Activated CD4-positive, alpha-beta T cell treated with anti-CD3 and anti-CD28 coated beads, Interleukin-2, amount 50 U/mL, for 48 hours (primary cell): ENCODE data around the gene SAMD11.

Source experiments
- DNase-seq, 2 experiments: peaks; one replicate each; pipeline ENCODE4 v3.0.0-alpha.2; 2020

Gene SAMD11

DNA sequence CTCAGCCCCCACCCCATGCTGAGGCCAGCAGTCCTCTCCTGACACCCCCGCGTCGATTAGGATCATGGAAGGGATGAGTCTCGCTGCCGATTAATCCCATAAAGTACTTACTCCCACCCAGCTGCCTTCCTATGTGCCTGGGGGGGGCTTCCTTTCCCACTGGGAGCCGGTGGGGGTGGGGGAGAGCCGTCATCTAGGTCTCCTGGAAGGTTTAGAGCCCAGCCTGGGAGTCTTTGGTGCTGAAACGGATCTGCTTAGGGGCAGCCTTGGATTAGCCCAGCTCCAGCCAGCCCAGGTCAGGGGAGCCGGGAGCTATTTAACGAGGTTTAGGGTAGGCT lies 9.8 kb downstream of the SAMD11 start:
- no peak for DNase-seq

DNA sequence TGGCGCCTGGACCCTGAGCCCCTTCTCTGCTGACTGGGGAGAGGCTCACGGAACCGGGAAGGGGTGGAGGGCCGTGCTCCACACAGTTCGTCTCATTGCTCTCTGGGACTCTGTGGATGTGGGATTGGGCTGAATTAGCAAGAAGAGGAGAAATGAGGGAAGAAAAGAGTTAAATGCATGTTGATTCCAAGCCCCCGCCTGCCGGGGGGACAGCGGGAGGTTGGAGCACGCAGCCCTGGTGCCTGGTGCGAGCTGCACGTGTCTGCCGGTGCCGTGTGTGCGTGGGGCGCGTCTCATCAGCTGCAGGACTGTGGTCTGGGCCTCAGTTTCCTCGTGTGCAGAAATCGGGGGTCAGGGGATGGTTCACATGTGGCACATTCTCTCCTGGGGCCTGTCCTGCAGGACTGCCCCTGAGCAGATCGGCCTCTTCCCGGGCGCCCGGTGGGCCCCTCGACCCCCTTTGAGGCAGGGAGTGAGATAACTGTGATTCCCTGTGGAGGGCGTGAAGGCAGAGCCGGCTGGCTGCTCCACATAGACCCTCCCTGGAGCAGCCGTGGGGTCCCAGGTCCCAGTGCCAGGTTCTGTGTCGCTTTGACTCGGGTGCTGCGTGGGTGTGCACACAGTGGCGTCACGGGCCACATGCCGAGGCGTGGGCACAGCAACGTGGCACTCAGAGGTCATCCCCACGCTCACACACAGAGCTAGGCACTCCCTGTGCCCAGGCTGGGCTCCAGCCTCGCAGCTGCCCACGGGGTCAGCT lies 11.4 kb downstream of the SAMD11 start:
- DNase-seq: no peak

DNA sequence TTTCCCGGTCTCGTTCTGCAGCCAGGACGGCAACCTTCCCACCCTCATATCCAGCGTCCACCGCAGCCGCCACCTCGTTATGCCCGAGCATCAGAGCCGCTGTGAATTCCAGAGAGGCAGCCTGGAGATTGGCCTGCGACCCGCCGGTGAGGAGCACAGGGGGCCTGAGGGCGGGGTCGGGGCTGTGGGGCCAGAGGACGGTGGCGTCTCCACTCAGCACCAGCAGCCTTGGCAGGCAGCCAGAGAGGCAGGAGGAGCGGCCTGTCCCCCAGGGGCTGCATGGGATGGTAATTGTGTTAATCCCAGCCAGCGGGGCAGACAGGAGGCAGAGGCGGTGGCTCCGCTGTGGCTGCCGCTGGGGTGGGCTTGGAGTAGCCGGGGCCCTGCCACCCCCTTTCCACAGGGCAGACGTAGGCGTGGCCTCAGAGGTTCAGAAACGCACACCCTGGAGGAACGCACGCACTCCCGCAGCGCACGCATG lies 12.1 kb downstream of the SAMD11 start:
- no peak for DNase-seq

DNA sequence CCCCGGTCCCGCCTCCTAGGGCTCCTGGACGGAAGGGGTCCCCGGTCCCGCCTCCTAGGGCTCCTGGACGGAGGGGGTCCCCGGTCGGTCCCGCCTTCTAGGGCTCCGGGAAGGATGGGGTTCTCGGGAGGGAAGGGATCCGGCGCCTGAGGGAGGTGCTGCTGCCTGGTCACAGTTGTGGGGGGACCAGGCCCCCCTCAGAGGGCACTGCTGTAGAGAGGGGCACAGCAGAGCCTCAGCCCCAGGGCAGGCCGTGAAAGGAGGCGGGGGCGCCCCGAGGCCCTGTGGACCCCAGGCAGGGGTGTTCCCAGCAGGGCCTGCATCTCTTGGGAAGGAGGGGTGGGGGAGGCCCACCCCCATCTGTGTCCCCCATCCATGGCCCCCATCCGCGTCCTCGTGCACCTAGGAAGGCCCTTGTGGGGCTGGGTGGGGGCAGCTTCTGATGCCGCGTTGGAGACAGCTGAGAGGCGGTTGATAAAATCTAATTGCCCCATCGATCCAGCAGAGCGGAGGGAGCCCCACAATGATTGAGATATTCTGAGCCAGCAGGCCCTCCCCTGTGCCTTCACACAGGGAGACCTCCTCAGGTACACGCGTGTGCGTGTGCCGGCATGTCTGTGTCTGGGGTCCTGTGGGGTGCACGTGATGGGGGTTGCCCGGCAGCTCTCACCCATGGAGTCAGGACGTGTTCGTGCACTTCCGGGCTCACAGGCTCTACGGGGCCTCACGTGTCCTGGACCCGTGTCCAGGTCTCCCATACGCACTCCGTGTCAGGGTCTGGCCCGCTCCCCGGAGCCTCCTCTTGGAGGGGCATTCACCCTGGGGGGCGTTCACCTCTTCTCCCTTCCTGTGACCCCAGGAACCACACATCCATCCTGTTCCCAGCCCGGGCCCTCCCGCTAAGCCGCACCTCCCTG lies 12.9 kb downstream of the SAMD11 start:
- no peak for DNase-seq

DNA sequence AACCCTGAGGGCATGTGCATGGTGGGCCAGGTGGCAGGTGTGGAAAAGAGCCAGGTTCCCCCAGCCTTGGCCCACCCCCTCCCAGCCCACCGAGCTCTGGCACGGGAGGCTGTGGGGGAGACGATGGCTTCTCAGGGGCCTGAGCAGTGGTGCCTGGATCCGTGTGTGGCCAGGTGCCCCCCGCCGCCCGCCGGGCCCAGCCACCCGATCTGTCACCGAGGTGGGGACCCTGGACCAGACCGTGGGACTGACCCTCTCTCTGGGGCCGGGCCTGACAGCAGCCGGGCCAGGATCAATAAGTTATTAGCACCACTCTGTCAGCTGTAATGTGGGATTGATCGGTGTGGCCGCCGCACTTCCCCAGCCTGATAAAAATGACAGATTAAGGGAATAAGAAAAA lies 13.8 kb downstream of the SAMD11 start:
- no peak for DNase-seq

DNA sequence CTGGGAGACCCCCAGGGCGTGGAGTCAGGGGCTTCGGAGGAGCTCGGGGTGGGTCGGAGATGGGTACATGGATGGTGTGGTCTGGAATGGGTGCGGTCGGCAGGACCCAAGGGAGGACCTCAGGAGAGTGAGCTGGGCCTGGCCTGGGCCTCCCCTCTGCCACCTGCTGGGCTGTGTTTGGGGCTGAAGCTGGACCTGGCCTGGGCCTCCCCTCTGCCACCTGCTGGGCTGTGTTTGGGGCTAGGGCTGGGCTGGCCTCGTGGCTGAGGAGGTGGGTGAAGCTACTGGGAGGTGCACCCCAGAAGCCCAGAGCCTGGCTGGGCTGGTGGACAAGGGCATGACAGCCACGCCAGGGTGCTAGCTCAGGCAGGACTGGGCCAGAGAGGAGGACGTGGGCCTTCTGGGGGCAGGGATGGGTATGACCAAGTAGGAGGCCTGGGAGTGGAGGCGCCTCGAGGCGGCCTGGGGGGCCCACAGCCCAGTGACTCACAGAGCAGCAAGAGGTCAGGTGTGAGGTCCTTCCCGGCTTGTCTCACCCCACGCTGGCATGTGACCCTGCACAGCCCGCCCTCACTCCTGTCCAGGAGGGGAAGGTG lies 14.5 kb downstream of the SAMD11 start:
- peak in 1 of 2 experiments; percentile 43 for DNase-seq

DNA sequence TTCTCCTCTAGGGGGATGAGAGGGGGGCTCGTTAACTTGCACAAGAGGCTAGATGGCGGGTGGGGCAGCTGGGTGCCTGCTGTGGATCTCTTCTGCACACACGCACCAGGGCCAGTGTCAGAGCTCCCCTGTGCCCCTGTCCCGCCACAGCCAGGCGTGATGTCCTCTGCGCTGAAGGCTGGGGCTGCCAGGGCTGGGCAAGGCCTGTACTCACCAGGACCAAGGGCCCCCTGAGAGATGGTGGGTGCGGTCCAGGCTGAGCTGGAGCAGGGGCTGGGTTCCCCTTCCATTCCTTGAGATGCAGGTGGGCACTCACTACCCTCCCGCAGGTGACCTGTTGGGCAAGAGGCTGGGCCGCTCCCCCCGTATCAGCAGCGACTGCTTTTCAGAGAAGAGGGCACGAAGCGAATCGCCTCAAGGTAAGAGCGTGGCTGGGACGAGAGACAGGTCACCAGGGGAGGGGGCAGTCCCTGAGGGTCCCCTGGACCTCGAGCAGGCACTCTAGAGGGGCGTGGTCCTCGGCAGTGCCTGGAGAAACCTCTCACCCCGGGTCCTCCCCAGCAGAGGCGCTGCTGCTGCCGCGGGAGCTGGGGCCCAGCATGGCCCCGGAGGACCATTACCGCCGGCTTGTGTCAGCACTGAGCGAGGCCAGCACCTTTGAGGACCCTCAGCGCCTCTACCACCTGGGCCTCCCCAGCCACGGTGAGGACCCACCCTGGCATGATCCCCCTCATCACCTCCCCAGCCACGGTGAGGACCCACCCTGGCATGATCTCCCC lies 15.2 kb downstream of the SAMD11 start:
- DNase-seq: no peak

DNA sequence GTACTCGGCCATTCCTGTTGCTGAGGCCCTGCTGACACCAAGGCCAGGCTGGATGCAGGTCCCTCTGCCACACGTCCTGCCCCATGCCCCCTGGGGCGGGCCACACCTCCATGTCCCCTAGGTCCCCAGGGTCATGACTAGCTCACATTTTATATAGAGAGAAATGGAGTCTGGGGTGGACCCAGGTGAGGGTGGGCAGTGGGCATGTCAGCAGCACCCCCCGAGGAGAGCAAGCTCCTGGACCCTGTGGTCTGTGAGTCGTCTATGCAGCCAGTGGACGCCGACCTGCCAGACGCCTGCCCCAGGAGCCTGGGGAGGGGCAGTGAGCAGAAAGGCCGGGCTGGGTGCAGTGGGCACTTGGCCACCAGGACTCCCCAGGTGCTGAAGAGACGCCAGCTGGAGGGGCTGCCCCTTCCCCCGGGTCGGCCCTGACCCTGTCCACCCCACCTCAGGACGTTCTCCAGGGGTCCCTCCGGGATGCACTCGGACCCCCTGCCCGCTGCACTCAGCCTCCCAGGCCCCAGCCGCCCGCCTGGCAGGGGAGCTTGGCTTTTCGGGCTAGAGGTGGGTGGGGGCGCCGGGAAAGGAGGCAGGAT lies 15.9 kb downstream of the SAMD11 start:
- DNase-seq: no peak

DNA sequence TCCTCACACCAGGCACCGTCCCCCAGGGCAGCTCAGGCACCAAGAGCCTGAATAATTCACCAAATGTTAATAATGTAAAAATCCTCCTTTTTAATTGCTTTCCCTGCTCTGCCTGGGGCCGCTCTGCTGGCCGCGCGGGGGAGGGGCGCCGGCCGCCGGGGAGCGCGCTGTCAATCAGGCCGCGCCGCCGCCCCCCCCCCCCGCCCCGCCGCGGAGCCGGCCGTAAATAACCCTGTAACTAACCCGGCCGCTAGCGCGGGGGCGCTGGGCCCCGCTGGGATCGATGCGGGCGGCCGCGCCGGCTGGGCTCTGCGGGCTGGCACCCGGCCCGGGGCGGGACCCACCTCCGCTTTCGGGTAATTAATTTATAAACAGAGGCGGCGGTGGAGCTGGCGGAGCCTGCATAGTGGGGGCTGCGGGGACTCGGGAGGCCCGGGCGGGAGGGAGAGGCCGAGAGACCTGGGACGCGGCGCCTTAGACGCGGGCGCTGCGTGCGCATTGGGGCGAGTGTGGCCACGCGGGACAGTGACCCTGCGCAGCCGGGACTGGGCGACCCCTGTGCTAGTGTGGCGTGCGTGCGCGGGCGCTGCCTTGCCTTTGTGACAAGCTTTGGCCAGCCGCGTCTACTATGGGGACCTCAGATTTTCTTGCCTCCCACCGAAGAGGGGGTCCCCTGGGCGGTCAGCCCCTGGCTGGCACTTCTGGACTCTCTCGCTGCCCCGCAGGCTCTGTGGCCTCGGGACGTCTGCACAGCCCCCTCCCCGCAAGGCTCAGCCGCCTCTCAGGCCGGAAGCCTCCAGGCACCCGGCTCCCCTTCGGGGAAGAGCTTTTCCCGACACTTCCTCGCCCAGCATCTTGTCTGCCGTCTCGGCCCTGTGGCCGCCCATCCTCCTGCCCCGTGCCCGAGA lies 16.6 kb downstream of the SAMD11 start:
- DNase-seq: peak in 1 of 2 experiments; percentile 34

DNA sequence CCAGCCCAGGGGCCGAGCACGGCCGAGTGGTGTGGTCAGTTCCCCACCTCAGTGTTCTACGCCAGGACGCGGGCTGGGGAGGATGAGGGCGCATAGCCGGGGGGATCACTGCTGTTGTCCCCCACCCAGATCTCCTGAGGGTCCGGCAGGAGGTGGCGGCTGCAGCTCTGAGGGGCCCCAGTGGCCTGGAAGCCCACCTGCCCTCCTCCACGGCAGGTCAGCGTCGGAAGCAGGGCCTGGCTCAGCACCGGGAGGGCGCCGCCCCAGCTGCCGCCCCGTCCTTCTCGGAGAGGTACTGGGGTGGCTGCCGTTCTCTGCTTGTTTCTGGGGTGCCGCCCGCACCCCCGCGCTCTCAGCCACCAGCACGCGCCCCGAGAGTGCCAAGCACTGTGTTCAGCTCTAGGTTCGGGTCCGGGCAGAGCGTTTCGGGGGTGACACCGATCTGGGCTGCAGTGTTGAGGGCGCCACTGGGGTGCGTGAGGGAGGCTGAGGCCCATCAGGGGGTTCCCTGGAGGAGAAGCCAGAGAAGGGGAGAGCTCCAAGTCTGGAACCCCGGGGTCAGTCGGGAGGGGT lies 17.4 kb downstream of the SAMD11 start:
- DNase-seq: no peak

DNA sequence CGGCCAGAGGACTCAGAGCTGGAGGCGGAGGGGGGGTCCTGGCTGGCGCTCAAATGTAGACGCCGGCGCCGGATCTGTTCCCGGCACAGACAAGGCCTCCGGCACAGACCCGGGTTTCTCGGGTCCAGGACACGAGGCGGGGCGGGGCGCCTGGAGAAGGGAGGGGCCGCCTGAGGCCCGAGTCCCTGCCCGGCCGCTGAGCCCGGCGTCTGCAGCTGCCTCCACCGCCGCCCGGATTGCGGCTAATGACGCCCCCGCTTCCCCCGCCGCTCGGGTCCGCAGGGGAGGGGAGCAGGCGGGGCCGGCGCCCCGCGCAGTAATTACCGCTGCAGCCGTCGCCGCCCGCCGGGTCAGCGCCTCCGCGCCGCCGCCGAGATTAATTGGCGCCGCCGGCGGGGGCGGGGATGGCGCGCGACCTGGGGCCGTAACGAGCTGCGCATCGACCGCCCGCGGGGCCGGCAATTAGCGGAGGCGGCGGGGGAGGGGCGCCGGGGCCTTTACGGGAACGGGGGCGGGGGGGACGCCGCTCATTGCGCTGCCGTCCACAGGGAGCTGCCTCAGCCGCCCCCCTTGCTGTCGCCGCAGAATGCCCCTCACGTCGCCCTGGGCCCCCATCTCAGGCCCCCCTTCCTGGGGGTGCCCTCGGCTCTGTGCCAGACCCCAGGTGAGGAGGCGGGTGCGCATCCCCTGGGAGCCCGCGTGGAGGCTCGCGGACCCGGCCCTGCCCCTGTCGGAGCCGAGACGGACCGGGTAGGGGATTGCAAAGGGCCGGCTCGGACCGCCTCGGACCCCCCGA lies 18.1 kb downstream of the SAMD11 start:
- DNase-seq: peak in 1 of 2 experiments; percentile 48

DNA sequence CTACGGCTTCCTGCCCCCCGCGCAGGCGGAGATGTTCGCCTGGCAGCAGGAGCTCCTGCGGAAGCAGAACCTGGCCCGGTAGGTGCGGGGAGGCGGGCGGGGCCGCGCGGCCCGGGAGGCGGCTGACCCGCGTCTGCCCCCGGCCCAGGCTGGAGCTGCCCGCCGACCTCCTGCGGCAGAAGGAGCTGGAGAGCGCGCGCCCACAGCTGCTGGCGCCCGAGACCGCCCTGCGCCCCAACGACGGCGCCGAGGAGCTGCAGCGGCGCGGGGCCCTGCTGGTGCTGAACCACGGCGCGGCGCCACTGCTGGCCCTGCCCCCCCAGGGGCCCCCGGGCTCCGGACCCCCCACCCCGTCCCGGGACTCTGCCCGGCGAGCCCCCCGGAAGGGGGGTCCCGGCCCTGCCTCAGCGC lies 18.7 kb downstream of the SAMD11 start:
- DNase-seq: no peak

DNA sequence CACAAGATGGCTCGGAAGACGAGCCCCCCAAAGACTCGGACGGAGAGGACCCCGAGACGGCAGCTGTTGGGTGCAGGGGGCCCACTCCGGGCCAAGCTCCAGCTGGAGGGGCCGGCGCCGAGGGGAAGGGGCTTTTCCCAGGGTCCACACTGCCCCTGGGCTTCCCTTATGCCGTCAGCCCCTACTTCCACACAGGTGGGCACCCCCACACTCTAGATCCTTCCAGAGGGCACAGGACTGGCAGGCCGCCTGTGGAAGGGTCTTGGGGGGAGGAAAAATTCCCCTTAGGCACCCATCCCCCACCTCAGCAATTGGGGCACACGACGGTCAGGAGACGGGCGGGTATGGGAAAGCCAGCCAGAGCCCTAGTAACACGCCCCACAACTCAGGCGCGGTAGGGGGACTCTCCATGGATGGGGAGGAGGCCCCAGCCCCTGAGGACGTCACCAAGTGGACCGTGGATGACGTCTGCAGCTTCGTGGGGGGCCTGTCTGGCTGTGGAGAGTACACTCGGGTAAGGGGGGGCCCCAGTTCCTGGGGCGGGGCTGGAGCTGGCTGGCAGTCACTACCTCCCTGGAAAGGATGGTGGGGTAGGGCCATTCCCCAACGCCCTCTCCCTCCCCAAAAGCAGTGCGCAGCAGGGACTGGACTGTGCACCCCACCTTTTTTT lies 19.3 kb downstream of the SAMD11 start:
- DNase-seq: no peak

DNA sequence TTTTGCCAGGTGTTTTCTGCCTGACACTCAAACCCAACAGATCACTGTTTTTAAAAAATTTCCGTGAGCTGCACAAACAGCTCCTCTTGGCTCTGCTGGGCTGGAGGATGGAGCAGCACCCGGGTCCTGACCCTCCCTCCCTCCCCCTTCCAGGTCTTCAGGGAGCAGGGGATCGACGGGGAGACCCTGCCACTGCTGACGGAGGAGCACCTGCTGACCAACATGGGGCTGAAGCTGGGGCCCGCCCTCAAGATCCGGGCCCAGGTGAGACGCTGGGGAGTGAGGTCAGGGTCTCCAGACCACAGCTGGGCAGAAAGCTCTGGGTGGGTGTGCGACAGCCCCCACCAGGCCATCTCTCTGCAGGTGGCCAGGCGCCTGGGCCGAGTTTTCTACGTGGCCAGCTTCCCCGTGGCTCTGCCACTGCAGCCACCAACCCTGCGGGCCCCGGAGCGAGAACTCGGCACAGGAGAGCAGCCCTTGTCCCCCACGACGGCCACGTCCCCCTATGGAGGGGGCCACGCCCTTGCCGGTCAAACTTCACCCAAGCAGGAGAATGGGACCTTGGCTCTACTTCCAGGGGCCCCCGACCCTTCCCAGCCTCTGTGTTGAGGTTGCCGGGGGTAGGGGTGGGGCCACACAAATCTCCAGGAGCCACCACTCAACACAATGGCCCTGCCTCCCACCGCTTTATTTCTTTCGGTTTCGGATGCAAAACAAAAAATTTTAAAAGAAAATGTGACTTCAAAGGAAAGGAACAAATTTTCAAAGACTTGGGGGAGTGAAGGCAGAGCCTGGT lies 20.0 kb downstream of the SAMD11 start:
- DNase-seq: no peak

DNA sequence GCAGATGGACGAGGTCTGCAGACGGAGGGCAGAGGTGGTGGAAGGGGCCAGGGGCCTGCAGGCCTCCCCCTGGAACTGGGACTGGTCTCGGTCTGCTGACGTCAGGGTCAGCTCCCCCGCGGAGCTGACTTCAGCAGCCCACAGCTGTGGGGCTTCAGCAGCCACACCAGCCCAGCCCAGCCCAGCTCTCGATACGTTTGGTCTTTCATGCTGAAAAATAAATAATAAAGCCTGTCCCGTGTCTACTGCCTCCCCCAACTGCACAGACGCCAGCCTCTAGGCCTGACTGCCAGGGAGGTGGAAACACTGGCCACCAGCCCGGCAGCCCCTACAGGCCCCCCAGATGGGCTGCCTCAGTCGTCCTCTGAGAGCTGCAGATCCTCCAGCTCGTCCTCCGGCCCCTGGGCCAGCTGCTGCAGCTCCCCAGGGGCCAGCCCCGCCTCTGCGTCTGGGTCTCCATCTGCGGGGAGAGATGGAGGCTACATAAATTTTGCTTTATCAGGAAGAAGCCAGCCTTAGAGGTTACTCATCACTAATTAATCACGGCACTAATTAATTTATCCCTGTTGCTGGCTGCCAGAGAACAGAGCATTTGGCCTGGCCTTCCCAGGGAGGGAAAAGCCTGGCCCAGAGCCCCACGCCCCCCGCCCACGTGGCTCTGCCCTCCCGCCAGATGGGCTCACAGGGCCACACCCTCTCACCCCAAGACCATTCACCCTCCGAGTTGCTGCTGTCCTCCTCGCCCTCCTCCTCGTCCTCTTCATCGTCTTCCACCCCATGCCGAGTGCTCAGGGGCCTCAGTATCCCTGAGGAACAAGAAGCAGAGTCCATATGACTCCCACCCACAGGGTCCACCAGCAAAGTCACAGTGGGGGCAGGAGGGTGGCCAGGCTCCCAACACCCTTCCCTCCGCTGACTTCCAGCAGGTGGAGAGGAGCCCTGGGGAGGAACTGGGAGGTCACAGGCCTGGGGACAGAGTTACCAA lies 20.9 kb downstream of the SAMD11 start:
- no peak for DNase-seq

DNA sequence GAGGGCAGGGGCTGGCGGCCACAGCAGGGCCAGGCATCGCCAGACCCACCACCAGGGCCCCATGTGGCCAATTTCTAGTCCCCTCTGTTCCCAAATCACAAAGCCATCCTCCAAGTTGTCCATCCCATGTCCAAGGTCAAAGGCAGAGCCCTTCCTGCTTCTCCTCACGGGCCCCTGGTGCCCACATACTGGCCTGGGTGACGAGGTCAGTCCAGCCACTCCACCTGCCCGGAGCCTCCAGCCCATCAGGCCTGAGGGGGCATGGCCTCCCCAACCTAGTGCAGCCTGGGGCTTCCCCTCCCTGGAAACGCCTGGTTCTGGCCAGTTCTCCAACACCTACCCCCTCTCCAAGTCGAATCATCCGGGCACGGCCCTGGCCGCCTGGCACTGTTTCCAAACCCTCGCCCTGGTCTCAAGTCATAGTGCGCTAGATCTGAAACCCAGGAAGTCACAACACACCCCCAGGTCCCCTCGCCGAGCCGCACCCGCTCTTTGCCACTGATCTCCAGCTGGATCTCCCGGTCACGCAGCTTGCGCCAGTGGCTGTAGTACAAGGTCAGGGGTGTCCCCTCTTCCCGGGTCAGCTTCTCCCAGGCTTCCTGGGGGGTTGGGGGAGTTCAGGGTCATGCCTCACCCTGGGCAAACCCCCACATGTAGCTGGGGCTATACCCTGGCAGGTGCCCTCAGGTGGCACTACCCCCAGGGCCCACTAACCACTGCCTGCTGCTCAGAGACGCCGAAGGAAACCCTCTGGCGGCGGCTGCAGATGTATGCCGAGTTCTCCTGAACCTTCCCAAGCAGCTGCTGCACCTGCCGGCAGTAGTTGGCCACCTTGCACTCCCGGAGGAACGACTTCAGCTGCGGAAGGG lies 22.2 kb downstream of the SAMD11 start:
- DNase-seq: no peak
